ENCODE results near the gene UFC1. TPM values are rescaled to one million over a fixed set of nuclear protein-coding genes. Genes with fewer than 3 reads are reported as not detected.

UFC1 gene
- total RNA-seq, 1 experiment from 2014 or later = 81.9 TPM

- DNase-seq = no peak
- Histone ChIP-seq H3K36me3 (replicated peaks; ENCODE audit: control insufficient read depth, insufficient read depth, low read length) (peaks cover 15% of the 10 kb centered on the region), H3K4me3 (ENCODE audit: insufficient read depth, low read depth, low read length) (no peak overlapping the region), H3K27me3 (ENCODE audit: control insufficient read depth, insufficient read depth, low read length) (no peaks in the 10 kb centered on the region)
Measured at GRCh38 chr1:161127649-161128048, 26.1 kb upstream of the UFC1 start.

DNA sequence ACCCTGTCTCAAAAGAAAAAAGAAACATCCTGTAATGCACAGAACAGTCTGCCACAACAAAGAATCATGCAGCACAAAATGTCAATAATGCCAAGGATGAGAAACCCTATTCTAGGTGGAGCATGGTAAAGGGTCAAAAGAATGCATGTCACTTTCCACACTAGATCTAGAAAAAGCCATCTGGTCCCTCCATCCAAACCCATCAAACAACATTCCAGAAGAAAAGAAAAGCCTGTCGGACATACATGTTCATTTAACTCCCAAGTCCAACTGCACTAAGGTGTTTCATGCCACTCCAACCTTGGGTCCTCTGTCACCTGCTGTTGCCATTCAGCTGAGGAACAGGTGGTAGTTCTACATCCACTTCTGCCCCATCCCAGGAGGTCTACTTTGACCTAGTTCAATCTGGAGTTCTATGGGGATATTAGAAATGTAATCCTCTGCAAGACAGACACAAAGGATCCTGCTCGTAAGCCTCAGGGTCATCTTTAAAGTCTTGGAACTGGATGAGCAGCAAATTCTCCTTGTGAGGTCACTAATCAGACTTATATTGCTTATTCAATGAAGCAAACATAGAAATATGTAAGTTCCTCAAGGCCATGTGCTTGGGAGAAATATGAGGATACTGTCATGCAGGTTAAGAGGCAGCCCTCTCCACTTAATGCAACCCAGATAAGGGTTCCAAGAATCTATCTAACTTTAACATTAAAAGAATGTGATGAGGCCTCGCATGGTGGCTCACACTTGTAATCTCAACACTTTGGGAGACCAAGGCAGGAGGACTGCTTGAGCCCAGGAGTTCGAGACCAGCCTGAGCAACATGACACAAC lies 25.0 kb upstream of the UFC1 start:
- H3K4me3 ChIP-seq (ENCODE audit: insufficient read depth, low read depth, low read length) = no peak overlapping the region
- H3K36me3 ChIP-seq (replicated peaks; ENCODE audit: control insufficient read depth, insufficient read depth, low read length) = peaks cover 7% of the 10 kb centered on the region
- DNase-seq = no peak

DNA sequence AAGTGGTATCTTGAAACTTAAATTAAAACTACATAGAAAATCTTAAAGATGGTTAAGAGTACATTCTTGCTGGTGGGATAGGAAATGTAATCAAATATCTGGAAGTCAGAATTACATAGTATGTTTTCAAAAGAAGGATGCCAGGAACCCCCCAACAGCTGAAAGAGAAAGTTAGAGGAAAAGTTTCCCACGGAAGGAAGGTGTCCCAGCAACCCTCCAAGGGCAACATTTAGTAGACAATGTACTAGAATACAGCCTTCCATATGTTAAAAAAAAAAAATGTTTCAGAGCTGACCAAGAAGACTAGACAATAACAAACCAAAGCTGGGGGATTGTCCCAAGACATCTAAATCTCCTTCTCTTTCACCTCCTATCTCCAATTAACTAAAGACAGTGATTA lies 23.5 kb upstream of the UFC1 start:
- no peak for DNase-seq
- Histone ChIP-seq H3K4me3 (ENCODE audit: insufficient read depth, low read depth, low read length) (no peak overlapping the region), H3K36me3 (replicated peaks; ENCODE audit: control insufficient read depth, insufficient read depth, low read length) (peaks cover 3% of the 10 kb centered on the region), H3K27me3 (ENCODE audit: control insufficient read depth, insufficient read depth, low read length) (no peaks in the 10 kb centered on the region)

More for the DNA sequence above, 25.0 kb upstream of the UFC1 start:
- no peaks in the 10 kb centered on the region for H3K27me3 ChIP-seq (ENCODE audit: control insufficient read depth, insufficient read depth, low read length)

DNA sequence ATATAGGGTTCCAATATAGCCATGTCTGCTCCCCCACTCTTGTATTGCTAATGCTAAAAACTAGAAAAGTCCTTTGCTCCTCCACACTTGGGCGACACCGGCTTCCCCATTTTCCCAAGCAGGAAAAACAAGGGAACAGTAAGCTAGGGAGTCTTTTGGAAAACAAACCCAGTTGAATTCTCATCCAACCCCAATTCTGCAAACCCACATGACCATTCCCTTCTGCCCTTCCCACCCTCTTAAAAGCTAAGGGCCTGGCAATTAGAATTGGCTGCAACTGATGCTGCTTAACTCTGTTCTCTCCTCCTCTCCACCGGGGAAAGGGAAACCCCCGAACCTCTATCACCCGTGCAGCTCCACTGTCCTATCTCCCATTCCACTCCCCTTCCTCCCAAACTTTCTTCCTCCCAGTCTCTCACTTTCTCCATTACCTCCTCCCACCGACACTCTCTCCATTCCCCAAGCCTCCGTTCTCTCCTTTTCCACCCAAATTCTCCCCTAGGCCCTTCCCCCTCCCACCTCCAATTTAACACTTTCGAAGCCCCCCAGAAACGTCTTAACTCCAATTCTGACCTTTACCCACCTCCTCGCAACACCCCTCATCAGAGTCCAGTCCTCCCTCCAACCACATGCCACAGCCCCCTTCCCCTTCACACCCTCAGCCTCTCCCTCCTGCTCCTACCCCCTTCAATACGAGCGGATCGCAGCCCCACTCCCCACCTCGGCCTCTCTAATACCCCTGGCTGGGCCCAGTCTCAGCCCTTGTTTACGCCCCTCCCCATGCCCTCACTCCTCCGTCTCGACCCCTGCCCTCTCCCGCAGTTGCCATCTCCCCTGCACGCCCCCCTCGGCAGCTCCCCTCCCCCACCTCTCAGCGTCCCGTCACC lies 22.0 kb upstream of the UFC1 start:
- Histone ChIP-seq H3K27me3 (ENCODE audit: control insufficient read depth, insufficient read depth, low read length) (no peaks in the 10 kb centered on the region), H3K4me3 (ENCODE audit: insufficient read depth, low read depth, low read length) (peak overlapping the region; percentile 74), H3K36me3 (replicated peaks; ENCODE audit: control insufficient read depth, insufficient read depth, low read length) (peaks cover 3% of the 10 kb centered on the region)
- no peak for DNase-seq

GRCh38 chr1:161132410-161133219 lies 21.2 kb upstream of the UFC1 start, which contains the start of gene DEDD:
TSS of gene DEDD (minus strand) at chr1:161132667. CDS start at chr1:161124462, 8,205 bp downstream.
- Histone ChIP-seq H3K36me3 (replicated peaks; ENCODE audit: control insufficient read depth, insufficient read depth, low read length) (peaks cover 3% of the 10 kb centered on the region), H3K4me3 (ENCODE audit: insufficient read depth, low read depth, low read length) (peak within 1 kb of the TSS; percentile 74), H3K27me3 (ENCODE audit: control insufficient read depth, insufficient read depth, low read length) (no peaks in the 10 kb centered on the region)
- DNase-seq = peak; percentile 97

- DNase-seq = peak; percentile 33
- H3K36me3 ChIP-seq (replicated peaks; ENCODE audit: control insufficient read depth, insufficient read depth, low read length) = peaks cover 3% of the 10 kb centered on the region
- peak overlapping the region; percentile 74 for H3K4me3 ChIP-seq (ENCODE audit: insufficient read depth, low read depth, low read length)
- H3K27me3 ChIP-seq (ENCODE audit: control insufficient read depth, insufficient read depth, low read length) = no peaks in the 10 kb centered on the region
Measured at GRCh38 chr1:161133220-161133740, 20.5 kb upstream of the UFC1 start.

DNA sequence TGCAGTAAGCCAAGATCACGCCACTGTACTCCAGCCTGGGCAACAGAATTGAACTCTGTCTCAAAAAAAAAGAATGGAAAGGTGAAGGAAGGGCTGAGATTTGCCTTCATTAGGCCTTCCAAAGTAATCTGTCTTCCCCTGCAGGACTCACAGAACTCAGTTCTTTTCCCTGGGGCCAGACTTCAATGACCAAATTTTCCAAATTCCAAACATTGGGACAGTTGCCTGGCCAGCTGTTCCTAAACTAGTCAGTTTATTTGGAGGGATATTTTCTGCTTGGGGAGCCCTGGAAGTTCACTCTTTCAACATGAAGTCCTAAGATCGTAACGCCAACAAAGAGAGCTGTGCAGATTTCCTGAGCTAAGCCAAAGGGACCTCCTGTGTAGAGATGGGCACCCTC lies 15.9 kb upstream of the UFC1 start:
- no peak for DNase-seq
- Histone ChIP-seq H3K4me3 (ENCODE audit: insufficient read depth, low read depth, low read length) (no peak overlapping the region), H3K27me3 (ENCODE audit: control insufficient read depth, insufficient read depth, low read length) (no peaks in the 10 kb centered on the region), H3K36me3 (replicated peaks; ENCODE audit: control insufficient read depth, insufficient read depth, low read length) (no peaks in the 10 kb centered on the region)

- no peaks in the 10 kb centered on the region for H3K36me3 ChIP-seq (replicated peaks; ENCODE audit: control insufficient read depth, insufficient read depth, low read length)
- no peak overlapping the region for H3K4me3 ChIP-seq (ENCODE audit: insufficient read depth, low read depth, low read length)
- H3K27me3 ChIP-seq (ENCODE audit: control insufficient read depth, insufficient read depth, low read length) = no peaks in the 10 kb centered on the region
- no peak for DNase-seq
Measured at GRCh38 chr1:161138431-161138830, 15.3 kb upstream of the UFC1 start.

GRCh38 chr1:161139766-161140165 lies 14.0 kb upstream of the UFC1 start:
- Histone ChIP-seq H3K4me3 (ENCODE audit: insufficient read depth, low read depth, low read length) (no peak overlapping the region), H3K27me3 (ENCODE audit: control insufficient read depth, insufficient read depth, low read length) (no peaks in the 10 kb centered on the region), H3K36me3 (replicated peaks; ENCODE audit: control insufficient read depth, insufficient read depth, low read length) (no peaks in the 10 kb centered on the region)
- peak; percentile 70 for DNase-seq

DNA sequence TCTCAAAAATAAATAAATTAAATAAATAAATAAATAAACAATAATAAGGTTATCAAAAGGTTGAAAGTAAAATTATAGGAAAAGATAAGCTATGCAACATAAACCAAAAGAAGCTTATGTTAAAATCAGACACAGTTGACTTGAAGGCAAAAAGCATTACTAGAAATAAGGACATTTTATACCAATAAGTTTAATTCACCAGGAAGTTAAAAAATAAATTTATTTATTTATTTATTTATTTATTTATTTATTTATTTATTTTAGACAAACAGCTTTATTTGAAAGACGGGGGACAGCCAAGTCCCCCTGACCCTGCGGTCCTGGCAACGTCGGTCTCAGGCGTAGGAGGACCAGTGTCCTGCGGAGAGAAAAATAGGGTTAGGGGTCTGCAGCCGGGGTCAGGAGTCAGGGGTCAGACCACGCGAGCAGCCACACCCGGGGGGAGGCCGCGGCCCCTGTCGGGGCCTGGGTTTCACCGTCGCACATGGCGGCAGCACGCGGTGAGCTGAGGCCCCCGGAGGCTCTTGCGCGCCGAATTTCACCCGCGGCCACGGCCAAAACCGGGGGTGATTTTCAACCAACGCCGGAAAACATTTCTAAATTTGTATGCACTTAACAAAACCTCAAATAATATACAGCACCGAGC lies 12.9 kb upstream of the UFC1 start:
- H3K36me3 ChIP-seq (replicated peaks; ENCODE audit: control insufficient read depth, insufficient read depth, low read length) = no peaks in the 10 kb centered on the region
- no peak for DNase-seq

DNA sequence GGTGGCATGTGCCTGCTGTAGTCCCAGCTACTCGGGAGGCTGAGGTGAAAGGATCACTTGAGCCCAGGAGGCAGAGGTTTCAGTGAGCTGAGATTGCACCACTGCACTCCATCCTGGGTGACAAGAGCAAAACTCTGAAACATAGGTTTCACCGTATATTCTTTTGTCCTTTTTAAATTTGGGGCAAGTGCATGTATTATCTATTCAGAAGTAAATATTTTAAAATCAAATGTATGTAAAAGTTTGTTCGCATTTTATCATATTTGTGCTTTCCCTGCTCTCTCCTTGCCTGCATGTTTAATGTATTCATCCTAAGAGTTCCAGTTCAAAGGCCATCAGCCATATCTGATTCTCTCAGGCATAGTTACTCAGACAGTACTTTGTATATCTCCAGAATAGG lies 7.9 kb upstream of the UFC1 start:
- H3K36me3 ChIP-seq (replicated peaks; ENCODE audit: control insufficient read depth, insufficient read depth, low read length) = no peaks in the 10 kb centered on the region
- DNase-seq = no peak
- no peaks in the 10 kb centered on the region for H3K27me3 ChIP-seq (ENCODE audit: control insufficient read depth, insufficient read depth, low read length)
- no peak overlapping the region for H3K4me3 ChIP-seq (ENCODE audit: insufficient read depth, low read depth, low read length)

More for the DNA sequence above, 12.9 kb upstream of the UFC1 start:
- Histone ChIP-seq H3K27me3 (ENCODE audit: control insufficient read depth, insufficient read depth, low read length) (no peaks in the 10 kb centered on the region), H3K4me3 (ENCODE audit: insufficient read depth, low read depth, low read length) (no peak overlapping the region)

DNA sequence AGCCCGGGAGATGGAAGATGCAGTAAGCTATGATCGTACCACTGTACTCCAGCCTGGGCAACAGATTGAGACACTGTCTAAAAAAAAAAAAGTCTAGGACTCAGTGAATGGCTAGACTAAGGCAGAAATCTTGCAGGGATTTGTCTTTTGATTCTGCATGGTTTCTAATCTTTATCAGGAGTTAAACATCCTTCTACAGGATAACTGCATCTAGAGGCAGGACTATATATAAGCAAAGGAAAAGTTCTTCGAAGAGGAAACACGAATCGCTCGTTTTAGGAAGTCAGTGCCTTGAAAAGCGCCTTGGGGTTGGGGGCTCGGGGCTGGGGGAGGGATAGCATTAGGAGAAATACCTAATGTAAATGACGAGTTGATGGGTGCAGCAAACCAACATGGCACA lies 602 bp upstream of the UFC1 start:
- DNase-seq = peak; percentile 49
- Histone ChIP-seq H3K27me3 (ENCODE audit: control insufficient read depth, insufficient read depth, low read length) (no peaks in the 10 kb centered on the region), H3K36me3 (replicated peaks; ENCODE audit: control insufficient read depth, insufficient read depth, low read length) (no peaks in the 10 kb centered on the region; the same call in 1 of the 2 replicates), H3K4me3 (ENCODE audit: insufficient read depth, low read depth, low read length) (peak overlapping the region; percentile 80)

DNA sequence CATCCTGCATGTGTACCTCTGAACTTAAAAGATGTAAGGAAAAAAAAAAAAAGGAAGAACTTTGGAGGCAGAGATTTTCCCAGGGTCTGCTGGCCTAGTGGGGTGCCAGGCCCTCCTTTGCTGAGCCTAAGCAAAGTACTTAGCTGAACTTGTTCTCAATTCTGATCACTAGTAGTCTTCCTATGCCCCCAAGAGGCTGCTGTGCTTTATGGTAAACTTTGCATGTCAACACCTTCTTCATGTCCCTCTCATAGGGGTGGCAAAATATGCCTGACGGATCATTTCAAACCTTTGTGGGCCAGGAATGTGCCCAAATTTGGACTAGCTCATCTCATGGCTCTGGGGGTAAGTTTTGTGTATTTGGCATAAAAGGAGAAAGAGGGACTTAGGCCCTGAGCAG lies 4.1 kb downstream of the UFC1 start:
- H3K27me3 ChIP-seq (ENCODE audit: control insufficient read depth, insufficient read depth, low read length) = no peaks in the 10 kb centered on the region
- peaks cover 9% of the 10 kb centered on the region for H3K36me3 ChIP-seq (replicated peaks; ENCODE audit: control insufficient read depth, insufficient read depth, low read length)
- no peak for DNase-seq

More for the DNA sequence above, 4.1 kb downstream of the UFC1 start:
- no peak overlapping the region for H3K4me3 ChIP-seq (ENCODE audit: insufficient read depth, low read depth, low read length)

Measured in H7 (cell line).